ENCODE measurements around the gene SEMA3C. TPM values are rescaled to one million over a fixed set of nuclear protein-coding genes. Genes with fewer than 3 reads are reported as not detected.

SEMA3C gene
- total and polyA plus RNA-seq, 5 donors from 2014 or later: 1.2 TPM; not detected in 4

- Mint-ChIP-seq H3K4me1 (no peaks in the 10 kb centered on the region), H3K9me3 (peaks cover 0 to 7% (median 2%) of the 10 kb centered on the region in 7 donors), H3K27me3 (no peaks in the 10 kb centered on the region), H3K27ac (no peak overlapping the region), H3K36me3 (no peaks in the 10 kb centered on the region), H3K4me3 (no peak overlapping the region)
- Histone ChIP-seq H3K4me1 (ENCODE audit: control insufficient read depth, insufficient read depth, low read length, poor library complexity, severe bottlenecking) (no peaks in the 10 kb centered on the region), H3K36me3 (ENCODE audit: control insufficient read depth, insufficient read depth, low read length) (no peaks in the 10 kb centered on the region), H3K4me3 (ENCODE audit: low read depth, low read length) (no peak overlapping the region), H3K9me3 (ENCODE audit: control insufficient read depth in 2 of 2, low read length in 2 of 2) (no peaks in the 10 kb centered on the region), H3K27ac (ENCODE audit: insufficient read depth, low read length, poor library complexity, severe bottlenecking) (no peak overlapping the region), H3K27me3 (ENCODE audit: control insufficient read depth, insufficient read depth, low read length) (no peaks in the 10 kb centered on the region)
- no peak for ATAC-seq (ENCODE audit: low read depth in 2 of 2)
- no peak for DNase-seq
Measured at GRCh38 chr7:80896906-80897598, 21.8 kb downstream of the SEMA3C start.

DNA sequence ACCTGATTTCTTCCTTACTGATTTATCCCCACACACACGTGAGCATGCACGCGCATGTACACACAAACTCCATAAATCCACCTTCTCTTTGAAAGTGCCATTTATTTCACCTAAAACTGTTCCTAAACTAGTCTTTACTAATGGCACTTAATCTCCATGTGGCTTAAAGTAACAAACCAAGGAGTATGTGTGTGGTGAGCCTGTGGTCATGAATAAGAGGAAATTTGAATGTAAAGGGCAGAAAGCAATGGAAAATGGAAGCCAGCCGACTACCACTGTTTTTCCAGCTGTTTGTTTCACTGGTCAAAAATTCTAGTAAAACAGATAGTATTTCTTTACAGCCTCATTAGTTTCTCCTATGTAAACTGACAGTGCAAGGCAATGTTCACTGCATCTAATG lies 23.8 kb downstream of the SEMA3C start:
- DNase-seq (no peak), ATAC-seq (ENCODE audit: low read depth in 2 of 2) (no peak)
- Mint-ChIP-seq H3K9me3 (peaks cover 2 to 11% (median 4%) of the 10 kb centered on the region in 7 donors), H3K4me1 (no peaks in the 10 kb centered on the region), H3K27me3 (no peaks in the 10 kb centered on the region), H3K36me3 (no peaks in the 10 kb centered on the region), H3K27ac (no peak overlapping the region), H3K4me3 (no peak overlapping the region)
- no peaks in the 10 kb centered on the region for H3K36me3 ChIP-seq (ENCODE audit: control insufficient read depth, insufficient read depth, low read length)
- no peak overlapping the region for H3K27ac ChIP-seq (ENCODE audit: insufficient read depth, low read length, poor library complexity, severe bottlenecking)
- H3K4me3 ChIP-seq (ENCODE audit: low read depth, low read length): no peak overlapping the region
- H3K9me3 ChIP-seq (ENCODE audit: control insufficient read depth in 2 of 2, low read length in 2 of 2): no peaks in the 10 kb centered on the region
- H3K27me3 ChIP-seq (ENCODE audit: control insufficient read depth, insufficient read depth, low read length): no peaks in the 10 kb centered on the region
- H3K4me1 ChIP-seq (ENCODE audit: control insufficient read depth, insufficient read depth, low read length, poor library complexity, severe bottlenecking): no peaks in the 10 kb centered on the region

- H3K27ac ChIP-seq (ENCODE audit: insufficient read depth, low read length, poor library complexity, severe bottlenecking): no peak overlapping the region
- Mint-ChIP-seq H3K27me3 (no peaks in the 10 kb centered on the region), H3K27ac (no peak overlapping the region), H3K4me1 (no peaks in the 10 kb centered on the region), H3K4me3 (no peak overlapping the region), H3K9me3 (peaks cover 0 to 7% (median 4%) of the 10 kb centered on the region in 7 donors), H3K36me3 (no peaks in the 10 kb centered on the region)
- DNase-seq (no peak), ATAC-seq (ENCODE audit: low read depth in 2 of 2) (no peak)
- H3K9me3 ChIP-seq (ENCODE audit: control insufficient read depth in 2 of 2, low read length in 2 of 2): no peaks in the 10 kb centered on the region
- H3K4me1 ChIP-seq (ENCODE audit: control insufficient read depth, insufficient read depth, low read length, poor library complexity, severe bottlenecking): no peaks in the 10 kb centered on the region
- H3K36me3 ChIP-seq (ENCODE audit: control insufficient read depth, insufficient read depth, low read length): no peaks in the 10 kb centered on the region
- no peaks in the 10 kb centered on the region for H3K27me3 ChIP-seq (ENCODE audit: control insufficient read depth, insufficient read depth, low read length)
- H3K4me3 ChIP-seq (ENCODE audit: low read depth, low read length): no peak overlapping the region
Measured at GRCh38 chr7:80891259-80891544, 27.6 kb downstream of the SEMA3C start.

DNA sequence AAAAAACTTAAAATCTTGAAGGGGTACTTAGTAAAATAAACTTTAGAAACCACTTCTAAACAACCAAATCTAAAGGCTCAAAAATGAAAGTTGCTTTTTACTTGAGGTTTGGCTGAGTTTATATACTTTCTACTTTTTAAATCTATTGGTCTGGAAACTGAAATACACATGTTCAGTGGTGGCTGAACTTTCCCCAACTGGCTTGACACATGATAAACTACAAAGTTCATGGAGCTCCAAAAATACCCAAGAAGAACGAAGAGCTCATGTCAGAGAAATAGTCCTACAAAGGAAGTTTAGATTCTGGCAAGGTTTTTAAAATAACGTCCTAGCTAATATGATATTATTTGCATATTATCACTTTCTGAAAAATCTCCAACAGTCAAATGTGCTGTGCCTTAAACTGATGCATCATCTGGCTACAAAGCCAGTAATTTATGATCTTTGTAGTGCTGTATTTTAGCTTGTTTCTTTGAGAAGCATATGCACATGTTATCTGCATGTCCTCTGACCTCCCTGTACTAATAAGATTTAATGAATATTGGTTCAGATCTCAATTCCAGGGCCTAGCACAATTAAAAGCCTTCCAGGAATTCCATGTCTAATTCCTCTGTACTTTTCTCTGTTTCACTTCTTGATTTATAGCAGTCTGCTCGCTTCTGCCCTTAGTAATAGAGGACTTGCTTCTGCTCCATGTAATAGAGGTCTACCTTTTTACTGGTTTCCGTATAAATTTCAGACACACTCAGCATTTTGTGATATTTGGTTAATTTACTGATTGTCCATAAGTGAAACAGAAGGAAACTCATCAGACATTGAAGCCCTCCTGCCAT lies 28.2 kb downstream of the SEMA3C start:
- Histone ChIP-seq H3K4me1 (ENCODE audit: control insufficient read depth, insufficient read depth, low read length, poor library complexity, severe bottlenecking) (no peaks in the 10 kb centered on the region), H3K27ac (ENCODE audit: insufficient read depth, low read length, poor library complexity, severe bottlenecking) (no peak overlapping the region), H3K36me3 (ENCODE audit: control insufficient read depth, insufficient read depth, low read length) (no peaks in the 10 kb centered on the region), H3K27me3 (ENCODE audit: control insufficient read depth, insufficient read depth, low read length) (no peaks in the 10 kb centered on the region), H3K9me3 (ENCODE audit: control insufficient read depth in 2 of 2, low read length in 2 of 2) (no peaks in the 10 kb centered on the region), H3K4me3 (ENCODE audit: low read depth, low read length) (no peak overlapping the region)
- no peak for ATAC-seq (ENCODE audit: low read depth in 2 of 2)
- Mint-ChIP-seq H3K9me3 (peaks cover 0 to 7% (median 4%) of the 10 kb centered on the region in 7 donors), H3K36me3 (no peaks in the 10 kb centered on the region), H3K4me3 (no peak overlapping the region), H3K27ac (no peak overlapping the region), H3K27me3 (no peaks in the 10 kb centered on the region), H3K4me1 (no peaks in the 10 kb centered on the region)
- DNase-seq: no peak

DNA sequence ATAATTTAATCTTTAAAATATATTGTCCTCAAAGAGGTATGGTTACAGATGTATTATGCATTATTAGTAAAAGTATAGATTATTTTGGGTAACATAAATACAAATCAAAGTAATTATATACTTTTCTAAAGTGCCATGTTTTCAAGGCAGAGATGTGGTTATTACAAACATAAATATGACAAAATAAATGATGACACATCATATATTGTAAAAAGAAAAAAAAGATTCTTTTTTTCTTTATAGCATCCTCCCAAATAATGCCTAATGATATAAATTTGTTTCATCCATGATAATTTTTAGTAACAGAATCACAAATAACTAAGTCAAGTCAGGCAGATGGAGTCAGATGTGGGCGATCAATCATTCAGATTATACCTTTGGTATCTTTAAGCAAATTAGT lies 29.3 kb downstream of the SEMA3C start:
- no peak for ATAC-seq (ENCODE audit: low read depth in 2 of 2)

DNA sequence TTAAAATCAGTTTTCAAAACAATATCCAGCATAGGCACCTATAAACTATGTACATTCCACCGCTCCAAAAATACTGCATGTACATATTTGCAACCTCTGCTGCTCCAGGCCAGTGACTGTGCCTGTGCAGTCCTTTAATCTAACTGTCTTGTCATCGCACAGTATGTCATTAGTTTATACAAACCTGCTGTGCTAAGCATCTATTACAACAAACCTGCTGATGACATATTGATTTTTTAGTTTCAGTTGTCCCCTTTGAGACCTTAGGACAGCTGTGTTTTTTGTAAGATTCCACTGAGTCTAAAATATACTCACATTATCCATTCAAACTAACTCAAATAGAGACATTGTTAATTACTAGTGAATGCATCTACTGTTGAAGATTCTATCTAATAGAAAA lies 33.1 kb downstream of the SEMA3C start:
- Mint-ChIP-seq H3K4me1 (no peaks in the 10 kb centered on the region), H3K36me3 (no peaks in the 10 kb centered on the region), H3K4me3 (no peak overlapping the region), H3K27ac (no peak overlapping the region), H3K27me3 (no peaks in the 10 kb centered on the region), H3K9me3 (peaks cover 0 to 14% (median 2%) of the 10 kb centered on the region in 7 donors)
- Histone ChIP-seq H3K27ac (ENCODE audit: insufficient read depth, low read length, poor library complexity, severe bottlenecking) (no peak overlapping the region), H3K9me3 (ENCODE audit: control insufficient read depth in 2 of 2, low read length in 2 of 2) (no peaks in the 10 kb centered on the region), H3K4me3 (ENCODE audit: low read depth, low read length) (no peak overlapping the region), H3K4me1 (ENCODE audit: control insufficient read depth, insufficient read depth, low read length, poor library complexity, severe bottlenecking) (no peaks in the 10 kb centered on the region), H3K36me3 (ENCODE audit: control insufficient read depth, insufficient read depth, low read length) (no peaks in the 10 kb centered on the region), H3K27me3 (ENCODE audit: control insufficient read depth, insufficient read depth, low read length) (no peaks in the 10 kb centered on the region)
- ATAC-seq (ENCODE audit: low read depth in 2 of 2): no peak
- DNase-seq: no peak

More for the DNA sequence above, 29.3 kb downstream of the SEMA3C start:
- no peaks in the 10 kb centered on the region for H3K4me1 ChIP-seq (ENCODE audit: control insufficient read depth, insufficient read depth, low read length, poor library complexity, severe bottlenecking)
- H3K4me3 Mint-ChIP-seq: no peak overlapping the region
- H3K9me3 ChIP-seq (ENCODE audit: control insufficient read depth in 2 of 2, low read length in 2 of 2): no peaks in the 10 kb centered on the region
- peaks cover 0 to 7% (median 4%) of the 10 kb centered on the region in 7 donors for H3K9me3 Mint-ChIP-seq
- no peaks in the 10 kb centered on the region for H3K4me1 Mint-ChIP-seq
- no peaks in the 10 kb centered on the region for H3K27me3 Mint-ChIP-seq
- H3K27ac Mint-ChIP-seq: no peak overlapping the region
- no peak overlapping the region for H3K27ac ChIP-seq (ENCODE audit: insufficient read depth, low read length, poor library complexity, severe bottlenecking)
- no peaks in the 10 kb centered on the region for H3K36me3 Mint-ChIP-seq
- no peak overlapping the region for H3K4me3 ChIP-seq (ENCODE audit: low read depth, low read length)
- H3K27me3 ChIP-seq (ENCODE audit: control insufficient read depth, insufficient read depth, low read length): no peaks in the 10 kb centered on the region
- no peak for DNase-seq
- no peaks in the 10 kb centered on the region for H3K36me3 ChIP-seq (ENCODE audit: control insufficient read depth, insufficient read depth, low read length)

DNA sequence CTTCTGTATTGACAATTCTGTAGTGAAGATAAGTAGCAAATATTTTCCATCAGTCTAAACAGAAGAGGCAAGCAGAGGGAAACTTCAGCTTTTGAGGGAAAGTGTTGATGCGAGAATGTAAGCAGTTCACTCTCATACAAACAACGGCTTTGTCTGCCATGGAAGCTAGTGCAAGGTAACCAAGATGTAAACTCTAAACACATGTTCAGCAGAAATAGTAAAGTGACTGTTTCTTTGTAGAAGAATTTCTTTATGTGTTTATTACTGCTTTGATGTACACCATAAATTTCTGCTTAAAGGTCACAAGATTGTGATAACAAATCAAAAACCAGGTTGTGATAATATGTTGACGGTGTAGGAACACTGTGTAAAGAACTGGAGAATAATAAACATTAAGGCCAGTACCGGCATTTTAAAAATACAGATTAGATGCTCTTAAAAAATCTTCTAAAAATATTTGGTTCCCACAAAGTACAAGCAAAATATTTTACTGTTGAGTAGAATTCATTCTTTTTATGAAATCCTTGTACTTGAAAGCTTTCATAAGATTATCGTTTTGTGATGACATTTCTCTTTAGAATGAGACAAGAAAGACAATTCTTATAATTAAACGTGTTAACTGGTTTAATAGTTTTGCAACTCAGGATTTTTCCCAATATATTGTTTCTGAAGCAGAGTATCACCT lies 34.2 kb downstream of the SEMA3C start:
- Histone ChIP-seq H3K9me3 (ENCODE audit: control insufficient read depth in 2 of 2, low read length in 2 of 2) (no peaks in the 10 kb centered on the region), H3K4me1 (ENCODE audit: control insufficient read depth, insufficient read depth, low read length, poor library complexity, severe bottlenecking) (no peaks in the 10 kb centered on the region), H3K27ac (ENCODE audit: insufficient read depth, low read length, poor library complexity, severe bottlenecking) (no peak overlapping the region), H3K27me3 (ENCODE audit: control insufficient read depth, insufficient read depth, low read length) (no peaks in the 10 kb centered on the region), H3K36me3 (ENCODE audit: control insufficient read depth, insufficient read depth, low read length) (no peaks in the 10 kb centered on the region), H3K4me3 (ENCODE audit: low read depth, low read length) (no peak overlapping the region)
- no peak overlapping the region for H3K4me3 Mint-ChIP-seq
- no peaks in the 10 kb centered on the region for H3K4me1 Mint-ChIP-seq
- ATAC-seq (ENCODE audit: low read depth in 2 of 2) (no peak), DNase-seq (no peak)
- H3K36me3 Mint-ChIP-seq: no peaks in the 10 kb centered on the region
- H3K27ac Mint-ChIP-seq: no peak overlapping the region
- H3K9me3 Mint-ChIP-seq: peaks cover 0 to 20% (median 3%) of the 10 kb centered on the region in 7 donors
- H3K27me3 Mint-ChIP-seq: no peaks in the 10 kb centered on the region
